Trophoblast cell (in vitro differentiated cells and primary cell): ENCODE data around the gene FRS2. TPM values are rescaled to one million over a fixed set of nuclear protein-coding genes. Genes with fewer than 3 reads are reported as not detected.
A peak's percentile ranks its signal among the peaks of the same experiment; 100 is the strongest.

ENCODE experiments used
- DNase-seq, 2 donors: peaks; one replicate each; pipeline ENCODE4 v3.0.0-alpha.2; 2016
- H2AFZ ChIP-seq: 2 replicates; pipeline ENCODE4 v1.6.1; 2013; ENCODE audit warnings: low read length, moderate library complexity, mild to moderate bottlenecking; ENCODE audit not compliant: insufficient read depth, poor library complexity
- H2AK5ac ChIP-seq: 2 replicates; pipeline ENCODE4 v1.6.1; 2013; ENCODE audit warnings: mild to moderate bottlenecking, low read length
- H2BK120ac ChIP-seq: 2 replicates; pipeline ENCODE4 v1.6.1; 2013; ENCODE audit warnings: low read length, mild to moderate bottlenecking, moderate library complexity; ENCODE audit not compliant: insufficient read depth, poor library complexity
- H2BK12ac ChIP-seq: 2 replicates; pipeline ENCODE4 v1.6.1; 2013; ENCODE audit warnings: mild to moderate bottlenecking, low read length, moderate library complexity
- H2BK5ac ChIP-seq: 2 replicates; pipeline ENCODE4 v1.6.1; 2013; ENCODE audit warnings: low read length, low read depth, moderate library complexity, mild to moderate bottlenecking; ENCODE audit not compliant: poor library complexity
- H3K14ac ChIP-seq: 2 replicates; pipeline ENCODE4 v1.6.1; 2013; ENCODE audit warnings: mild to moderate bottlenecking, low read length
- H3K18ac ChIP-seq: 2 replicates; pipeline ENCODE4 v1.6.1; 2013; ENCODE audit warnings: mild to moderate bottlenecking, low read length
- H3K23ac ChIP-seq: 2 replicates; pipeline ENCODE4 v1.6.1; 2013; ENCODE audit warnings: low read length
- H3K27ac ChIP-seq: 2 replicates; pipeline ENCODE4 v1.5.1; 2013; ENCODE audit warnings: low read depth, mild to moderate bottlenecking, inconsistent platforms, low read length, moderate library complexity
- H3K27me3 ChIP-seq: 2 replicates; pipeline ENCODE4 v1.6.1; 2013; ENCODE audit warnings: inconsistent platforms, mild to moderate bottlenecking, low read length, moderate library complexity; ENCODE audit not compliant: insufficient read depth
- H3K36me3 ChIP-seq, 2 experiments: 1 replicate in 1 of 2; 2 replicates in 1 of 2; pipeline ENCODE4 v1.6.1; 2013; ENCODE audit warnings: low read length in 2 of 2, mild to moderate bottlenecking in 2 of 2, moderate library complexity in 1 of 2; ENCODE audit not compliant: insufficient read depth in 2 of 2, control insufficient read depth in 1 of 2
- H3K4ac ChIP-seq: 2 replicates; pipeline ENCODE4 v1.6.1; 2013; ENCODE audit warnings: low read depth, mild to moderate bottlenecking, low read length, moderate library complexity
- H3K4me1 ChIP-seq, 2 experiments: 1 replicate in 1 of 2; 2 replicates in 1 of 2; pipeline ENCODE4 v1.6.1; 2013; ENCODE audit warnings: low read length in 2 of 2, mild to moderate bottlenecking in 2 of 2, moderate library complexity in 1 of 2; ENCODE audit not compliant: insufficient read depth in 2 of 2, control insufficient read depth in 1 of 2
- H3K4me2 ChIP-seq: 2 replicates; pipeline ENCODE4 v1.6.1; 2013; ENCODE audit warnings: inconsistent platforms, mild to moderate bottlenecking, low read length, moderate library complexity
- H3K4me3 ChIP-seq: 2 replicates; pipeline ENCODE4 v1.5.1; 2013; ENCODE audit warnings: mild to moderate bottlenecking, low read depth, low read length, inconsistent platforms
- H3K79me1 ChIP-seq: one replicate; pipeline ENCODE4 v1.6.1; 2013; ENCODE audit warnings: low read length
- H3K79me2 ChIP-seq: 2 replicates; pipeline ENCODE4 v1.6.1; 2013; ENCODE audit warnings: low read length, mild to moderate bottlenecking; ENCODE audit not compliant: control insufficient read depth, insufficient read depth, poor library complexity
- H3K9ac ChIP-seq: 2 replicates; pipeline ENCODE4 v1.6.1; 2013; ENCODE audit warnings: mild to moderate bottlenecking, low read length
- H3K9me3 ChIP-seq: 2 replicates; pipeline ENCODE4 v1.6.1; 2013; ENCODE audit warnings: low read depth, mild to moderate bottlenecking, control low read depth, inconsistent platforms, low read length; ENCODE audit not compliant: insufficient read depth
- H4K12ac ChIP-seq: 2 replicates; pipeline ENCODE4 v1.6.1; 2013; ENCODE audit warnings: low read depth, mild to moderate bottlenecking, low read length, moderate library complexity
- H4K8ac ChIP-seq: 2 replicates; pipeline ENCODE4 v1.6.1; 2013; ENCODE audit warnings: low read depth, mild to moderate bottlenecking, low read length, moderate library complexity
- H4K91ac ChIP-seq: one replicate; pipeline ENCODE4 v1.6.1; 2013; ENCODE audit warnings: low read depth, mild to moderate bottlenecking, low read length, moderate library complexity
- WGBS: extraction: QIAGEN DNeasy Blood & Tissue Kit; methylation state at CpG from one replicate; pipeline ENCODE4 v1.1.7; 2013; ENCODE audit warnings: missing lambda C conversion rate; ENCODE audit not compliant: insufficient read length, insufficient coverage; ENCODE audit errors: extremely low coverage; 5-methylcytosine and 5-hydroxymethylcytosine counted together
- polyA plus RNA-seq: library from polyadenylated mRNA; stranded (reverse); fragments of 200-250 nt; gene quantifications from 2 replicates; pipeline ENCODE4 v1.2.3, GENCODE V29; 2013

The FRS2 gene, protein sequence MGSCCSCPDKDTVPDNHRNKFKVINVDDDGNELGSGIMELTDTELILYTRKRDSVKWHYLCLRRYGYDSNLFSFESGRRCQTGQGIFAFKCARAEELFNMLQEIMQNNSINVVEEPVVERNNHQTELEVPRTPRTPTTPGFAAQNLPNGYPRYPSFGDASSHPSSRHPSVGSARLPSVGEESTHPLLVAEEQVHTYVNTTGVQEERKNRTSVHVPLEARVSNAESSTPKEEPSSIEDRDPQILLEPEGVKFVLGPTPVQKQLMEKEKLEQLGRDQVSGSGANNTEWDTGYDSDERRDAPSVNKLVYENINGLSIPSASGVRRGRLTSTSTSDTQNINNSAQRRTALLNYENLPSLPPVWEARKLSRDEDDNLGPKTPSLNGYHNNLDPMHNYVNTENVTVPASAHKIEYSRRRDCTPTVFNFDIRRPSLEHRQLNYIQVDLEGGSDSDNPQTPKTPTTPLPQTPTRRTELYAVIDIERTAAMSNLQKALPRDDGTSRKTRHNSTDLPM
- polyA plus RNA-seq: 19.9 and 20.5 TPM in 2 replicates

DNA sequence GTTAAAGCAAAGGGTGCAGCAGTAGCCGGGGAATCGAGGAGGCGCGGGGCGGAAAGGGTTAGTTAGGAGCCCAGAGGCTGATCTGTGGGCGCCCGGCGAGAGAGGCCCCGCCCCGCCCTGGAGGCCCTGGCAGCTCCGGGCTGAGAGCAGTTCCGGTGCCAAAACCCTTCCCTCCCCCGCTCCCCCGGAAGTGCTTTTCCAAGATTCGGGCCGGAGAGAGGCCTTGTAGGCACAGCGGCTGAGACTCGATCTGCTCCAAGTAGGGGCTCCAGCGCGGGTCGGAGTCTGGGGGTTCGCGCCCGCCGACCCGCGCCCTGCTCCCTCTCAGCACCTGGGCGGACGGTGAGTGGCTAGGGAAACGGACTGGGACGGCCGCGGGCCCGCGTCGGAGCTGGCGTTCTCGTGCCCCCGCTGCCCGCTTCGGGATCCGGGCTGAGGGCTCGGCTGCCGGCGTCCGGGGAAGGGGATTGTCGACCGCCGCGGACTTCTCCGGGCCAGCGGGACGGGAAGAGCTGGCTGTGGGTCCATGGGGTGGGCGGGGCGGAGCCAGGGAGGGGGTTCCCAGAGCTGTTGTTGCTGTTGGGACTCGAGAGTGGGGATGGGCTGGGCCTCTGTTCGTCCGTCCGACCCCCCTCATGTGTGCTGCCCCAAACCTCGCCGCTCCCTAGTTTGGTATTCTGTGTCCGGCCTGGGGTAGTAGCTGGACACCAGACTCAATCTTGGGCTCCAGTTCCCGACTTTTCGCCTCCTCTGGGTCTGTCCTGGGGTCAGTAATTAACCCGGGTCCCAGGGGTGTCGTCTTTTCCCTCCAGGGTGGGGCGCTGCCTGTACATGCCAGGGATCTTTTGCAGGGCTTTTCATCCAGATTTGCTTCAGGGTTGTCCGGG, at the start of gene FRS2:
TSS of gene FRS2 (plus strand) at position 200 of the 887 bp plus-strand sequence. CDS start 98,643 bp downstream, outside the sequence.
- Histone ChIP-seq H2AK5ac (no peak within 1 kb of the TSS), H3K36me3 (no peaks in the 10 kb centered on the region), H2AFZ (peak within 1 kb of the TSS; percentile 63), H3K14ac (peak within 1 kb of the TSS; percentile 72), H3K4me2 (peak within 1 kb of the TSS; percentile 79), H3K23ac (no peak within 1 kb of the TSS), H4K12ac (peak within 1 kb of the TSS; percentile 73), H2BK5ac (peak within 1 kb of the TSS; percentile 53), H3K4me1 (peaks cover 0 to 9% of the 10 kb centered on the region in 2 experiments), H3K4ac (peak within 1 kb of the TSS; percentile 93), H4K91ac (peak within 1 kb of the TSS; percentile 87), H3K27ac (peak within 1 kb of the TSS; percentile 95), H3K9ac (peak within 1 kb of the TSS; percentile 98), H3K18ac (peak within 1 kb of the TSS; percentile 62), H3K27me3 (no peaks in the 10 kb centered on the region), H2BK12ac (no peak within 1 kb of the TSS), H3K4me3 (peak within 1 kb of the TSS; percentile 99), H4K8ac (peak within 1 kb of the TSS; percentile 79), H2BK120ac (peak within 1 kb of the TSS; percentile 62), H3K79me2 (peaks cover 12% of the 10 kb centered on the region), H3K9me3 (no peaks in the 10 kb centered on the region), H3K79me1 (peaks cover 10% of the 10 kb centered on the region)
- peak; percentile 87 to 91 for DNase-seq
- no CpG with 5 or more reads among the region's 68 CpGs for WGBS

- Histone ChIP-seq H3K79me2 (no peaks in the 10 kb centered on the region), H3K4ac (no peak overlapping the region), H4K12ac (no peak overlapping the region), H3K9ac (no peak overlapping the region), H3K27ac (no peak overlapping the region), H4K8ac (no peak overlapping the region), H3K18ac (no peak overlapping the region), H3K9me3 (no peaks in the 10 kb centered on the region), H3K36me3 (no peaks in the 10 kb centered on the region), H3K14ac (no peak overlapping the region), H2AK5ac (no peak overlapping the region), H3K4me3 (no peak overlapping the region), H2AFZ (no peak overlapping the region), H3K79me1 (peaks cover 4% of the 10 kb centered on the region), H2BK5ac (no peak overlapping the region), H2BK120ac (no peak overlapping the region), H2BK12ac (no peak overlapping the region), H3K4me2 (no peak overlapping the region), H3K27me3 (no peaks in the 10 kb centered on the region), H3K4me1 (peaks cover 4 to 10% of the 10 kb centered on the region in 2 experiments), H3K23ac (no peak overlapping the region), H4K91ac (no peak overlapping the region)
- WGBS: no CpG with 5 or more reads among the region's 3 CpGs
- no peak for DNase-seq
Observed at GRCh38 chr12:69421548-69421947, 48.6 kb upstream of the FRS2 start.

GRCh38 chr12:69423037-69423905, 46.9 kb upstream of the FRS2 start:
- peaks cover under 1 to 11% of the 10 kb centered on the region in 2 experiments for H3K4me1 ChIP-seq
- no peak overlapping the region for H4K8ac ChIP-seq
- H3K27me3 ChIP-seq: no peaks in the 10 kb centered on the region
- no peak overlapping the region for H3K4me2 ChIP-seq
- H4K91ac ChIP-seq: no peak overlapping the region
- H3K14ac ChIP-seq: no peak overlapping the region
- H3K36me3 ChIP-seq: no peaks in the 10 kb centered on the region
- peaks cover 2% of the 10 kb centered on the region for H3K79me1 ChIP-seq
- DNase-seq: peak; percentile 25 to 65
- H3K79me2 ChIP-seq: no peaks in the 10 kb centered on the region
- H3K4me3 ChIP-seq: no peak overlapping the region
- no peak overlapping the region for H3K4ac ChIP-seq
- H3K23ac ChIP-seq: no peak overlapping the region
- no peak overlapping the region for H3K18ac ChIP-seq
- H3K9me3 ChIP-seq: no peaks in the 10 kb centered on the region
- no peak overlapping the region for H2AK5ac ChIP-seq
- H2AFZ ChIP-seq: no peak overlapping the region
- no peak overlapping the region for H2BK5ac ChIP-seq
- no peak overlapping the region for H3K9ac ChIP-seq
- H4K12ac ChIP-seq: no peak overlapping the region
- WGBS: no CpG with 5 or more reads among the region's 5 CpGs
- H3K27ac ChIP-seq: no peak overlapping the region
- no peak overlapping the region for H2BK12ac ChIP-seq
- H2BK120ac ChIP-seq: no peak overlapping the region
